Endothelial cell of umbilical vein (primary cell): ENCODE data around the gene OPCML. TPM values are rescaled to one million over a fixed set of nuclear protein-coding genes. Genes with fewer than 3 reads are reported as not detected.

Experiments
- BruUV-seq: library from RNA; stranded (reverse); fragments of 400-500 nt; replicated peaks from 2 replicates; lab custom pipeline; 2021; lab: Mats Ljungman, UMichigan
- CTCF ChIA-PET: fragments of 300-600, 350-600 bp; sonication (Branson Sonifier 250); formaldehyde crosslinking; loops from one replicate; lab custom pipeline; 2021; ENCODE audit warnings: antibody characterized with exemption, inconsistent platforms; lab: Charles Lee
- POLR2A ChIA-PET: fragments of 300-600, 350-600 bp; sonication (Branson Sonifier 250); formaldehyde crosslinking; loops from one replicate; lab custom pipeline; 2021; ENCODE audit warnings: antibody characterized with exemption, inconsistent platforms; lab: Charles Lee
- DNase-seq: peaks from one replicate; pipeline ENCODE4 v3.0.0-alpha.2; 2011; ENCODE audit warnings: low read depth, low spot score
- FAIRE-seq: peaks from 2 replicates; lab custom pipeline; 2011; peaks lifted over from hg19 to GRCh38; lab: Jason Lieb, UNC
- H2AFZ ChIP-seq: 2 replicates; pipeline ENCODE4 v1.6.0; 2012; ENCODE audit warnings: low read depth, low read length, control low read depth, inconsistent platforms
- H3K27ac ChIP-seq: 2 replicates; pipeline ENCODE4 v1.5.1; 2011; ENCODE audit warnings: low read depth, mild to moderate bottlenecking, control low read depth, low read length, moderate library complexity; ENCODE audit not compliant: insufficient read depth
- H3K27me3 ChIP-seq, 2 experiments: 2 replicates each; pipeline versions ENCODE4 v1.6.0 to v1.6.1; 2011; ENCODE audit warnings: low read length in 2 of 2, mixed read lengths in 1 of 2; ENCODE audit not compliant: control insufficient read depth in 2 of 2, insufficient read depth in 2 of 2
- H3K36me3 ChIP-seq, 2 experiments: 2 replicates in 1 of 2; 3 replicates in 1 of 2; pipeline ENCODE4 v1.5.1; 2011; ENCODE audit warnings: low read length in 2 of 2, mild to moderate bottlenecking in 1 of 2, moderate library complexity in 1 of 2; ENCODE audit not compliant: control insufficient read depth in 2 of 2, insufficient read depth in 2 of 2; ENCODE audit errors: extremely low read depth in 1 of 2
- H3K4me1 ChIP-seq: 3 replicates; pipeline ENCODE4 v1.5.1; 2011; ENCODE audit warnings: mild to moderate bottlenecking, low read length; ENCODE audit not compliant: control insufficient read depth, insufficient read depth; ENCODE audit errors: extremely low read depth
- H3K4me2 ChIP-seq: 2 replicates; pipeline ENCODE4 v1.6.1; 2011; ENCODE audit warnings: low read length, control low read depth, mixed read lengths; ENCODE audit not compliant: insufficient read depth
- H3K4me3 ChIP-seq, 3 experiments: fragments of 200-600 bp in 1 of 3; sonication (generic), shearing (Covaris generic) in 1 of 3; replicated peaks in 1 of 3; 2 replicates each; pipeline ENCODE4 v1.5.1; 2011 to 2016; ENCODE audit warnings: control low read depth in 3 of 3, low read length in 3 of 3, mild to moderate bottlenecking in 2 of 3, inconsistent platforms in 1 of 3, low read depth in 1 of 3, moderate library complexity in 1 of 3; ENCODE audit not compliant: insufficient read depth in 1 of 3
- H3K79me2 ChIP-seq: 2 replicates; pipeline ENCODE4 v1.6.0; 2012; ENCODE audit warnings: low read length, inconsistent platforms; ENCODE audit not compliant: control insufficient read depth, insufficient read depth
- H3K9ac ChIP-seq: replicated peaks from 2 replicates; pipeline ENCODE3; 2011; ENCODE audit warnings: low read length, control low read depth; ENCODE audit not compliant: insufficient read depth; ENCODE audit errors: extremely low read depth
- H3K9me1 ChIP-seq: replicated peaks from 3 replicates; pipeline ENCODE4 v1.6.0; 2011; ENCODE audit warnings: mild to moderate bottlenecking, low read length; ENCODE audit not compliant: control insufficient read depth, insufficient read depth; ENCODE audit errors: extremely low read depth
- H3K9me3 ChIP-seq: replicated peaks from 2 replicates; pipeline ENCODE4 v1.5.1; 2012; ENCODE audit warnings: low read length, inconsistent platforms; ENCODE audit not compliant: control insufficient read depth, insufficient read depth
- H4K20me1 ChIP-seq: replicated peaks from 2 replicates; pipeline ENCODE3; 2011; ENCODE audit warnings: mild to moderate bottlenecking, low read length; ENCODE audit not compliant: control insufficient read depth, insufficient read depth; ENCODE audit errors: extremely low read depth
- CTCF ChIP-seq, 2 donors: IDR thresholded peaks; 1 replicate in 1 of 2; 2 replicates in 1 of 2; pipeline ENCODE4 v1.5.1; 2011; ENCODE audit warnings: low read length in 2 of 2, mild to moderate bottlenecking in 2 of 2, moderate library complexity in 2 of 2, control low read depth in 1 of 2, inconsistent platforms in 1 of 2, low read depth in 1 of 2; ENCODE audit not compliant: insufficient read depth in 1 of 2; ENCODE audit errors: extremely low read depth in 1 of 2
- EZH2 ChIP-seq: IDR thresholded peaks from 2 replicates; pipeline ENCODE4 v1.6.1; 2012; ENCODE audit warnings: borderline replicate concordance, low read depth, mild to moderate bottlenecking, moderate library complexity, low read length, inconsistent platforms; ENCODE audit not compliant: severe bottlenecking
- FOS ChIP-seq: IDR thresholded peaks from 2 replicates; pipeline ENCODE4 v1.6.1; 2011; ENCODE audit warnings: mild to moderate bottlenecking, low read length, moderate library complexity, borderline replicate concordance; ENCODE audit not compliant: insufficient read depth
- GATA2 ChIP-seq: IDR thresholded peaks from 2 replicates; pipeline ENCODE4 v1.7.0; 2011; ENCODE audit warnings: low read depth, mild to moderate bottlenecking, moderate library complexity, mixed read lengths, low read length; ENCODE audit not compliant: insufficient read length, insufficient read depth
- JUN ChIP-seq: IDR thresholded peaks from 2 replicates; pipeline ENCODE4 v1.6.1; 2011; ENCODE audit warnings: borderline replicate concordance, low read depth; ENCODE audit not compliant: insufficient read length, insufficient read depth
- MAX ChIP-seq: IDR thresholded peaks from 2 replicates; pipeline ENCODE4 v1.6.1; 2011; ENCODE audit not compliant: insufficient read depth, insufficient read length
- MYC ChIP-seq: IDR thresholded peaks from one replicate; pipeline ENCODE4 v1.6.1; 2011; ENCODE audit warnings: mild to moderate bottlenecking, low read depth, low read length
- POLR2A ChIP-seq: IDR thresholded peaks from 2 replicates; pipeline ENCODE4 v1.6.1; 2012; ENCODE audit warnings: low read depth, mild to moderate bottlenecking, control low read depth, low read length
- POLR2AphosphoS5 ChIP-seq: IDR thresholded peaks from 2 replicates; pipeline ENCODE4 v1.6.1; 2012; ENCODE audit warnings: low read depth, mild to moderate bottlenecking, control low read depth, low read length, moderate library complexity; ENCODE audit not compliant: insufficient read depth
- dilution Hi-C: fragments of 300-500 bp; cut with MboI; formaldehyde crosslinking; loops from one replicate; pipeline ENCODE4 v1.15.0; 2019; ENCODE audit warnings: low sequenced_read_pairs; ENCODE audit not compliant: extremely low pct_ligation_motif_present
- intact Hi-C: fragments of 100-400 bp; cut with micrococcal nuclease; formaldehyde crosslinking; loops from one replicate; pipeline ENCODE4 v1.10.0; 2022
- polyA plus RNA-seq, 4 experiments: library from polyadenylated mRNA; depleted of rRNA in 3 of 4; stranded (reverse) in 3 of 4; unstranded in 1 of 4; fragments of >200 nt; gene quantifications; 2 replicates each; pipeline versions ENCODE4 v1.2.1 to v1.2.3, GENCODE V29; 2011 to 2012; ENCODE audit warnings: missing spikeins in 1 of 4
- total RNA-seq: library from RNA; stranded (reverse); gene quantifications from 2 replicates; pipeline ENCODE4 v1.2.3, GENCODE V29; 2021

The OPCML gene
- total and polyA plus RNA-seq, 2 donors (not counting 3 experiments of a cell fraction or from before 2014, with no cell fraction given) = not detected

GRCh38 chr11:132692891-132693290, 839.4 kb downstream of the OPCML start:
- H4K20me1 ChIP-seq = no peaks in the 10 kb centered on the region
- no TSS peak for BruUV-seq
- H3K27me3 ChIP-seq = no peaks in the 10 kb centered on the region
- no peak for DNase-seq
- H3K4me2 ChIP-seq = no peak overlapping the region
- H3K9me3 ChIP-seq = peaks cover 2% of the 10 kb centered on the region
- no peak for FAIRE-seq
- no peak overlapping the region for H3K9ac ChIP-seq
- TF ChIP-seq JUN (no peak), POLR2AphosphoS5 (no peak), EZH2 (no peak)
- H3K4me3 ChIP-seq = no peak overlapping the region
- ChIA-PET CTCF (no interaction called here), POLR2A (no interaction called here)
- H3K4me1 ChIP-seq = no peaks in the 10 kb centered on the region
- dilution Hi-C loops = no loop called here
- intact Hi-C loops = no loop called here
- H3K36me3 ChIP-seq = no peaks in the 10 kb centered on the region
- H2AFZ ChIP-seq = no peak overlapping the region
- no peaks in the 10 kb centered on the region for H3K79me2 ChIP-seq
- no peaks in the 10 kb centered on the region for H3K9me1 ChIP-seq
- H3K27ac ChIP-seq = no peak overlapping the region

GRCh38 chr11:132691848-132692550, 840.3 kb downstream of the OPCML start:
- Histone ChIP-seq H3K79me2 (no peaks in the 10 kb centered on the region), H3K9me3 (peaks cover 2% of the 10 kb centered on the region), H3K4me3 (no peak overlapping the region), H3K27ac (no peak overlapping the region), H3K4me2 (no peak overlapping the region), H3K4me1 (no peaks in the 10 kb centered on the region), H3K36me3 (no peaks in the 10 kb centered on the region), H3K9me1 (no peaks in the 10 kb centered on the region), H2AFZ (no peak overlapping the region), H3K27me3 (no peaks in the 10 kb centered on the region), H4K20me1 (no peaks in the 10 kb centered on the region), H3K9ac (no peak overlapping the region)
- dilution Hi-C loops (no loop called here), intact Hi-C loops (no loop called here)
- FAIRE-seq (no peak), DNase-seq (no peak)
- TF ChIP-seq JUN (no peak), MYC (no peak), POLR2AphosphoS5 (no peak), POLR2A (no peak), MAX (no peak), GATA2 (no peak), CTCF (IDR thresholded peaks at IDR 0.05; ENCODE audit: extremely low read depth in 1 of 2, insufficient read depth in 1 of 2, low read depth in 1 of 2, low read length in 2 of 2) (no peak), EZH2 (no peak), FOS (no peak)
- BruUV-seq = no TSS peak
- CTCF ChIA-PET = no interaction called here
- POLR2A ChIA-PET = no interaction called here
